GM12891 (cell line): ENCODE results near the gene CHMP4B.

Source experiments
- POLR2A ChIP-seq: IDR thresholded peaks from 2 replicates; pipeline ENCODE4 v1.6.1; 2011; ENCODE audit warnings: low read depth, low read length, control low read depth
- POLR2AphosphoS5 ChIP-seq: IDR thresholded peaks from 2 replicates; pipeline ENCODE4 v1.6.1; 2011; ENCODE audit warnings: low read depth, low read length, control low read depth
- POU2F2 ChIP-seq: IDR thresholded peaks from 2 replicates; pipeline ENCODE4 v1.6.1; 2011; ENCODE audit warnings: low read depth, mild to moderate bottlenecking, control low read depth, low read length, moderate library complexity
- SPI1 ChIP-seq: IDR thresholded peaks from 2 replicates; pipeline ENCODE4 v1.6.1; 2011; ENCODE audit warnings: low read depth, low read length, control low read depth
- TAF1 ChIP-seq: IDR thresholded peaks from 2 replicates; pipeline ENCODE4 v1.6.1; 2011; ENCODE audit warnings: low read depth, low read length, control low read depth

DNA sequence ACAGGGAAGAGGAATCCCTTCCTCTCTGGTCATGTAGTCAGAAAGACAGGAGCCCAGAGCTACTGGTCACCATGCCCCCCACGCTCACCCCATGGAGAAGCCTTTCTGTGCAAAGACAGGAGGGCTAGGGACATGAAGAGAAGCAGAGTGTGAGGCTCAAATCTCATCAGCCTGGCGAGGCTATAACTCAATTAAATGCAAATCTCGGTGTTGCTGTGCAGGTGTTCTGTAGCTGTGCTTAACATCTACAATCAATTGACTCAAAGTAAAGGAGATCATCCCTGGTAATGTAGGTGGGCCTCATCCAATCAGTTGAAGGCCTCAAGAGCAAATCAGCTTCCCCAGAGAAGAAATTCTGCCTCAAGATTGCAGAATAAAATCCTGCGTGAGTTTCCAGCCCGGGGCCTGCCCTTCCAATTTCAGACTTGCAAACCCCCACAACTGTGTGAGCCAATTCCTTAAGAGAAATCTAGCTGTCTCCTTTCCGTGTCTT lies 64.4 kb downstream of the CHMP4B start:
- TF ChIP-seq POLR2A (no peak), POU2F2 (no peak), TAF1 (no peak), POLR2AphosphoS5 (no peak), SPI1 (no peak)
